DND-41 (cell line): Measurements from ENCODE around the gene DOK4.

Experiments used
- ATAC-seq: fragments of 200-7000 bp; cut with Tn5 transposase; 3 replicates; pipeline ENCODE4 v1.9.1; 2021; ENCODE audit warnings: low read depth; ENCODE audit not compliant: insufficient read depth
- DNase-seq: peaks from one replicate; pipeline ENCODE4 v3.0.0-alpha.2; 2020
- H2AFZ ChIP-seq: 2 replicates; pipeline ENCODE4 v1.6.0; 2012; ENCODE audit warnings: low read depth, low read length
- H3K27ac ChIP-seq: 2 replicates; pipeline ENCODE4 v1.5.1; 2012; ENCODE audit warnings: low read length, inconsistent platforms
- H3K27me3 ChIP-seq: fragments of 200-600 bp; sonication (generic); 2 replicates; pipeline ENCODE4 v1.6.0; 2012; ENCODE audit warnings: low read length, mild to moderate bottlenecking, inconsistent platforms; ENCODE audit not compliant: insufficient read depth, poor library complexity
- H3K36me3 ChIP-seq: 2 replicates; pipeline ENCODE4 v1.5.1; 2012; ENCODE audit warnings: low read length, inconsistent platforms; ENCODE audit not compliant: insufficient read depth
- H3K4me1 ChIP-seq: 2 replicates; pipeline ENCODE4 v1.5.1; 2012; ENCODE audit warnings: mild to moderate bottlenecking, low read length; ENCODE audit not compliant: insufficient read depth
- H3K4me2 ChIP-seq: 2 replicates; pipeline ENCODE4 v1.6.0; 2012; ENCODE audit warnings: mild to moderate bottlenecking, moderate library complexity, low read length, inconsistent platforms; ENCODE audit not compliant: insufficient read depth
- H3K4me3 ChIP-seq, 2 experiments: fragments of 200-600 bp in 1 of 2; shearing (Covaris generic) in 1 of 2; 2 replicates each; pipeline ENCODE4 v1.5.1; 2012 to 2016; ENCODE audit warnings: inconsistent platforms in 2 of 2, low read length in 2 of 2, mild to moderate bottlenecking in 2 of 2, low read depth in 1 of 2, moderate library complexity in 1 of 2
- H3K79me2 ChIP-seq: 2 replicates; pipeline ENCODE4 v1.6.0; 2012; ENCODE audit warnings: low read length, inconsistent platforms; ENCODE audit not compliant: insufficient read depth
- H3K9ac ChIP-seq: 2 replicates; pipeline ENCODE4 v1.6.0; 2012; ENCODE audit warnings: low read depth, mild to moderate bottlenecking, inconsistent platforms, low read length, moderate library complexity
- H3K9me3 ChIP-seq: 2 replicates; pipeline ENCODE4 v1.5.1; 2012; ENCODE audit warnings: low read length, moderate library complexity, mild to moderate bottlenecking, inconsistent platforms; ENCODE audit not compliant: insufficient read depth, severe bottlenecking
- H4K20me1 ChIP-seq: 2 replicates; pipeline ENCODE4 v1.6.0; 2012; ENCODE audit warnings: low read length; ENCODE audit not compliant: insufficient read depth
- EZH2 ChIP-seq: IDR thresholded peaks from 3 replicates; pipeline ENCODE4 v1.6.1; 2012; ENCODE audit warnings: borderline replicate concordance, low read depth, mild to moderate bottlenecking, moderate library complexity, low read length, inconsistent platforms; ENCODE audit not compliant: severe bottlenecking
- TF ChIP-seq, protein P1 (sequence below): IDR thresholded peaks from 2 replicates; pipeline ENCODE4 v1.5.1; 2012; ENCODE audit warnings: borderline replicate concordance, low read length, moderate library complexity, mild to moderate bottlenecking; ENCODE audit not compliant: poor library complexity, severe bottlenecking; ENCODE audit errors: extremely low read depth

DOK4 gene

DNA sequence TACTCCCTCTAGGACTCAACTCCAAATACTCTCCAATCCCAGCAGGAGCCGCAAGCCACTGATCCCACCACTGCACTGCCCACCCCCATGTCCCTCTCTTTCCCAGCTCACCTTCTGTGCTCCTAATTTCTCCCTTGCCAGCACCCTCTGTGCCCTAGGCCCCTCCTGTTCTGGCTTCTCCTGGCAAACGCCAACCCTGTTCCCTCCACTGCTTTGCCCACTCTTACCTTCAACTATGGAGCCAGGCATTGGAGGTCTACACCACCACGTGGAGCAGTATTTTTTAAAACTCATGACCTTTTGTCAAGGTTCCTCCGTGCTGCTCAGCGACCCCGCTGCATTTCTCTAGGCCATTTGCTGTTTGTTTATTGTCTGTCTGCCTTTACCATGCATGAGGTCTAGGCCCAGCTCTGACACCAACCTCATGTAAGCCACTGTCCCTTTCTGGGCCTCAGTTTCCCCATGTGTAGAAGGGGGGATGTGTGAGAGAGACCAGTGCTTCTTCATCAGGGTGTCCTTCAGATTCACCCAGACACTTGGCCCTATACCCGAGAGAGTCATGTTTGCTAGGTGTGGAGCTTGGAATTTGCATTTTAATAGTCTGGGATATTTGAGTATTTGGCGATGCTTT lies 45.5 kb upstream of the DOK4 start:
- Histone ChIP-seq H3K27ac (no peak overlapping the region), H3K4me2 (no peak overlapping the region), H3K4me3 (no peak overlapping the region), H3K9me3 (no peaks in the 10 kb centered on the region), H3K9ac (no peak overlapping the region), H4K20me1 (peaks cover 4% of the 10 kb centered on the region), H2AFZ (no peak overlapping the region), H3K36me3 (no peaks in the 10 kb centered on the region), H3K27me3 (no peaks in the 10 kb centered on the region), H3K79me2 (no peaks in the 10 kb centered on the region), H3K4me1 (peaks cover 40% of the 10 kb centered on the region)
- TF ChIP-seq EZH2, result no peak
- TF ChIP-seq, protein P1, sequence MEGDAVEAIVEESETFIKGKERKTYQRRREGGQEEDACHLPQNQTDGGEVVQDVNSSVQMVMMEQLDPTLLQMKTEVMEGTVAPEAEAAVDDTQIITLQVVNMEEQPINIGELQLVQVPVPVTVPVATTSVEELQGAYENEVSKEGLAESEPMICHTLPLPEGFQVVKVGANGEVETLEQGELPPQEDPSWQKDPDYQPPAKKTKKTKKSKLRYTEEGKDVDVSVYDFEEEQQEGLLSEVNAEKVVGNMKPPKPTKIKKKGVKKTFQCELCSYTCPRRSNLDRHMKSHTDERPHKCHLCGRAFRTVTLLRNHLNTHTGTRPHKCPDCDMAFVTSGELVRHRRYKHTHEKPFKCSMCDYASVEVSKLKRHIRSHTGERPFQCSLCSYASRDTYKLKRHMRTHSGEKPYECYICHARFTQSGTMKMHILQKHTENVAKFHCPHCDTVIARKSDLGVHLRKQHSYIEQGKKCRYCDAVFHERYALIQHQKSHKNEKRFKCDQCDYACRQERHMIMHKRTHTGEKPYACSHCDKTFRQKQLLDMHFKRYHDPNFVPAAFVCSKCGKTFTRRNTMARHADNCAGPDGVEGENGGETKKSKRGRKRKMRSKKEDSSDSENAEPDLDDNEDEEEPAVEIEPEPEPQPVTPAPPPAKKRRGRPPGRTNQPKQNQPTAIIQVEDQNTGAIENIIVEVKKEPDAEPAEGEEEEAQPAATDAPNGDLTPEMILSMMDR, result no peak
- DNase-seq (no peak), ATAC-seq (no peak)

DNA sequence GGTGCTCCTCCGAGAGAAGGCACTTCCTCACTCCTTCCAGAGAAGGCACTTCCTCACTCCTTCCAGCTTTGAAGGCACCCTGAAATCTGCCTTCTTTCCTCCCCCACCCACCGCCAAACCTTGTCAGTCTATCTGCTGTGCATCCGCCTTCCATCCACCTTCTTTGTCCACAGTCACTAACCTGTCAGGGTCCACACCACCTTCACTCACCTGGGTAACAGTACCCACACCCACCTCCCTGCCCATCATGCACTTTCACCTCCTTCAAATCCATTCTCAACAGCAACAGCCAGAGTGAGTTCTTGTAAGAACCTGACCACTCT lies 44.9 kb upstream of the DOK4 start:
- Histone ChIP-seq H3K79me2 (no peaks in the 10 kb centered on the region), H3K27me3 (no peaks in the 10 kb centered on the region), H4K20me1 (peaks cover 4% of the 10 kb centered on the region), H3K9me3 (no peaks in the 10 kb centered on the region), H3K9ac (no peak overlapping the region), H3K36me3 (no peaks in the 10 kb centered on the region), H3K27ac (no peak overlapping the region), H2AFZ (no peak overlapping the region), H3K4me1 (peaks cover 37% of the 10 kb centered on the region), H3K4me2 (no peak overlapping the region), H3K4me3 (no peak overlapping the region)
- TF ChIP-seq, protein P1, result no peak
- no peak for TF ChIP-seq EZH2
- DNase-seq, result no peak
- no peak for ATAC-seq

DNA sequence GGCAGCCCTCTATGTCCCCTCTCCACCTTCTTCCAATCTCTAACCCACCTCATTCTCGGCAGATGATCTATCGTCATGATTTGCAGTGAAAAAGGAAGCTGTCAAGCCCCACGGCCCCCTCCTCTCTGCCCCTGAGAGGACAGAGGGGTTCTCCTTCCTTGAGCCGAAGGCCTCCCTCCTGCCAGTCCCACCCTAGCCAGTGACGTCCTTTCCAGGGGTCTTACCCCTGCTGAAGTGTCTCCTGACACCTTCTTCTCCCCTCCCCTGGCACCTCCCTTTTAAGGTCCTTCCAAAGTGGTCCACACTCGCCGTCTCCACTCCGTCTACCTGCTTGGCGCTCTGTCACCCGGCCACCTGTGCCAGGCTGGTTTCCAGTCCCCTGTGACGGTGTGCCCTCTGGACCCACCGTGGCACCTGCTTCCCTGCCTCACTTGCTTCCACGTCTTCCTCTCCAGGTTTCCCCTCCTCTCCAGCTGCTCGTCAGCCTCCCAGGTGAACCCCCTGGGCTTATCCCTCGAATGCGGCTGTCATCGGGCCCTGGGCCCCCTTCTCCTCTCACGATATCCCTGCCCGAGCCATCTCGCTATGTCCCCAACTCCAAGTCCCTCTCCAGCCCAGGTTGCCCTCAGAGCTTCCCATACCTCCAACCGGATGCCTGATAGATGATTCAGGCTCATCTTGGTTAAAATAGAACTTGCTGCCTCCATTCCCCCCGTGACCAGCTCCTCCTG lies 44.4 kb upstream of the DOK4 start:
- Histone ChIP-seq H3K79me2 (no peaks in the 10 kb centered on the region), H3K4me3 (no peak overlapping the region), H3K9ac (no peak overlapping the region), H2AFZ (no peak overlapping the region), H3K4me1 (peaks cover 35% of the 10 kb centered on the region), H3K36me3 (no peaks in the 10 kb centered on the region), H4K20me1 (peaks cover 4% of the 10 kb centered on the region), H3K9me3 (no peaks in the 10 kb centered on the region), H3K4me2 (no peak overlapping the region), H3K27me3 (no peaks in the 10 kb centered on the region), H3K27ac (no peak overlapping the region)
- TF ChIP-seq, protein P1, result no peak
- TF ChIP-seq EZH2, result no peak
- DNase-seq (no peak), ATAC-seq (no peak)
